Peyer's patch (tissue), 4 donors: Measurements from ENCODE around the gene TMCO4.

ENCODE experiments used
- POLR2A ChIP-seq, 2 donors: fragments of 450-650 bp; IDR thresholded peaks; one replicate each; pipeline ENCODE4 v1.5.1; 2017; ENCODE audit warnings: antibody characterized with exemption in 2 of 2, mild to moderate bottlenecking in 2 of 2, moderate library complexity in 2 of 2
- TF ChIP-seq, protein P1 (sequence below), 6 experiments: fragments of 450-650 bp in 4 of 6; fragments of 200-600 bp in 2 of 6; sonication (generic) in 1 of 6; IDR thresholded peaks; one replicate each; pipeline ENCODE4 v1.5.1; 2017 to 2019; ENCODE audit warnings: antibody characterized with exemption in 6 of 6, mild to moderate bottlenecking in 3 of 6, moderate library complexity in 1 of 6

DNA sequence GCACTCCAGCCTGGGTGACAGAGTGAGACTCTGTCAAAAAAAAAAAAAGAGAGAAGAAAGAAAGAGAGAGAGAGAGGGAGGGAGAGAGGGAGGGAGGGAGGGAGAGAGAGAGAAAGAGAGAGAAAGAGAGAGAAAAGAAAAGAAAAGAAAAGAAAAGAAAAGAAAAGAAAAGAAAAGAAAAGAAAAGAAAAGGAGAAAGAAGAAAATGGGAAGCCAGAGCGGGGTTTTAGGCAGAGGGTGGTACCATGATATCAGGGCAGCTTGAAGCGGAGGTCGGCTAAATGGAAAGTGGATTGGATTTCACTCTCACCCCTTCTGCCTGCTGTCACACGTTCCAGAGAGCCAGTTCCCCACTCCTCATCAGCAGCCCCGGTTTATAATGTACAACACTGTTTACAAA, 1.9 kb downstream of the TMCO4 start:
- TF ChIP-seq, protein P1, sequence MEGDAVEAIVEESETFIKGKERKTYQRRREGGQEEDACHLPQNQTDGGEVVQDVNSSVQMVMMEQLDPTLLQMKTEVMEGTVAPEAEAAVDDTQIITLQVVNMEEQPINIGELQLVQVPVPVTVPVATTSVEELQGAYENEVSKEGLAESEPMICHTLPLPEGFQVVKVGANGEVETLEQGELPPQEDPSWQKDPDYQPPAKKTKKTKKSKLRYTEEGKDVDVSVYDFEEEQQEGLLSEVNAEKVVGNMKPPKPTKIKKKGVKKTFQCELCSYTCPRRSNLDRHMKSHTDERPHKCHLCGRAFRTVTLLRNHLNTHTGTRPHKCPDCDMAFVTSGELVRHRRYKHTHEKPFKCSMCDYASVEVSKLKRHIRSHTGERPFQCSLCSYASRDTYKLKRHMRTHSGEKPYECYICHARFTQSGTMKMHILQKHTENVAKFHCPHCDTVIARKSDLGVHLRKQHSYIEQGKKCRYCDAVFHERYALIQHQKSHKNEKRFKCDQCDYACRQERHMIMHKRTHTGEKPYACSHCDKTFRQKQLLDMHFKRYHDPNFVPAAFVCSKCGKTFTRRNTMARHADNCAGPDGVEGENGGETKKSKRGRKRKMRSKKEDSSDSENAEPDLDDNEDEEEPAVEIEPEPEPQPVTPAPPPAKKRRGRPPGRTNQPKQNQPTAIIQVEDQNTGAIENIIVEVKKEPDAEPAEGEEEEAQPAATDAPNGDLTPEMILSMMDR (IDR thresholded peaks at IDR 0.05), result no peak
- no peak for TF ChIP-seq POLR2A (IDR thresholded peaks at IDR 0.05)
